GM13976 (cell line): ENCODE data around the gene SLC35G6.

Source experiments
- DNase-seq: peaks from one replicate; pipeline ENCODE4 v3.0.0; 2012; ENCODE audit warnings: low spot score
- in situ Hi-C: fragments of 300-500 bp; cut with MboI; formaldehyde crosslinking; loops from one replicate; pipeline ENCODE4 v1.12.0; 2022; ENCODE audit warnings: low sequenced_read_pairs, mixed read lengths, inconsistent platforms; ENCODE audit not compliant: unreplicated experiment
- TF ChIP-seq, protein P1 (sequence below): IDR thresholded peaks from 2 replicates; pipeline ENCODE4 v1.5.1; 2012; ENCODE audit warnings: borderline replicate concordance, mild to moderate bottlenecking; ENCODE audit not compliant: insufficient read depth; ENCODE audit errors: extremely low read depth, missing control alignments, control extremely low read depth

The SLC35G6 gene

DNA sequence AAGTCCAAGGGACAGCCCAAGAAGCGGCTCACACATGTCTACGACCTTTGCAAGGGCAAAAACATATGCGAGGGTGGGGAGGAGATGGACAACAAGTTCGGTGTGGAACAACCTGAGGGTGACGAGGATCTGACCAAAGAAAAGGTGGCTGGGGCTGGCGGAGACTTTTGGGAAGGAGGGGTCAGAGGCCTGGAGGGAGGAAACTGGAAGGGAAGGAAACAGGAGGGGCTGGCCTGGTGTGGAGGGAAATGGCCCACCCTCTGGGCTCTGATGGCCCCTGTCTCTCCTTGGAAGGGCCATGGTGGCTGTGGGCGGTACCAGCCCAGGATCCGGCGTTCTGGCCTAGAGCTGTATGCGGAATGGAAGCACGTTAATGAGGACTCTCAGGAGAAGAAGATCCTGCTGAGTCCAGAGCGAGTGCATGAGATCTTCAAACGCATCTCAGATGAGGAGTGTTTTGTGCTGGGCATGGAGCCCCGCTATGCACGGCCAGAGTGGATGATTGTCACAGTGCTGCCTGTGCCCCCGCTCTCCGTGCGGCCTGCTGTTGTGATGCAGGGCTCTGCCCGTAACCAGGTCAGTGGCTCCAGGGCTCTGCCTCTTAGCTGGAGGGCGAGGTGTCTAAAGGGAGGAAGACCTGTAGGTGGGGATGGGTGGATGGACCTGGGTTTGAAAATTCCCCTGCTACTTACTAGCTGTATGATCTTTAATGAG, 15.4 kb downstream of the SLC35G6 start:
- no peak for DNase-seq
- TF ChIP-seq, protein P1, sequence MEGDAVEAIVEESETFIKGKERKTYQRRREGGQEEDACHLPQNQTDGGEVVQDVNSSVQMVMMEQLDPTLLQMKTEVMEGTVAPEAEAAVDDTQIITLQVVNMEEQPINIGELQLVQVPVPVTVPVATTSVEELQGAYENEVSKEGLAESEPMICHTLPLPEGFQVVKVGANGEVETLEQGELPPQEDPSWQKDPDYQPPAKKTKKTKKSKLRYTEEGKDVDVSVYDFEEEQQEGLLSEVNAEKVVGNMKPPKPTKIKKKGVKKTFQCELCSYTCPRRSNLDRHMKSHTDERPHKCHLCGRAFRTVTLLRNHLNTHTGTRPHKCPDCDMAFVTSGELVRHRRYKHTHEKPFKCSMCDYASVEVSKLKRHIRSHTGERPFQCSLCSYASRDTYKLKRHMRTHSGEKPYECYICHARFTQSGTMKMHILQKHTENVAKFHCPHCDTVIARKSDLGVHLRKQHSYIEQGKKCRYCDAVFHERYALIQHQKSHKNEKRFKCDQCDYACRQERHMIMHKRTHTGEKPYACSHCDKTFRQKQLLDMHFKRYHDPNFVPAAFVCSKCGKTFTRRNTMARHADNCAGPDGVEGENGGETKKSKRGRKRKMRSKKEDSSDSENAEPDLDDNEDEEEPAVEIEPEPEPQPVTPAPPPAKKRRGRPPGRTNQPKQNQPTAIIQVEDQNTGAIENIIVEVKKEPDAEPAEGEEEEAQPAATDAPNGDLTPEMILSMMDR = no peak

DNA sequence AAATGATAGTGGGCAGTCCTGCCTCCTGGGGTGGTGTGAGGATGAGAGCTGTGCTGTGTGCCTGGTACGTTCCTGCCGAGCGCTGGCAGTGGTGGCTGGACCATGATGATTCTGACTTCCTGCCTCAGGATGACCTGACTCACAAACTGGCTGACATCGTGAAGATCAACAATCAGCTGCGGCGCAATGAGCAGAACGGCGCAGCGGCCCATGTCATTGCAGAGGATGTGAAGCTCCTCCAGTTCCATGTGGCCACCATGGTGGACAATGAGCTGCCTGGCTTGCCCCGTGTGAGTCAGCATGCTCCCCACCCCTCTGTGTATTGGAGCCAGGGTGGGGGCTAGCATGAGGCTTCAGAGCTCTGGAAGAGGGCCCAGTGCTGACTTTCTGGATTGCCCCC, 16.0 kb downstream of the SLC35G6 start:
- in situ Hi-C loops = no loop called here

More for the DNA sequence above, 15.4 kb downstream of the SLC35G6 start:
- in situ Hi-C loops = no loop called here

DNA sequence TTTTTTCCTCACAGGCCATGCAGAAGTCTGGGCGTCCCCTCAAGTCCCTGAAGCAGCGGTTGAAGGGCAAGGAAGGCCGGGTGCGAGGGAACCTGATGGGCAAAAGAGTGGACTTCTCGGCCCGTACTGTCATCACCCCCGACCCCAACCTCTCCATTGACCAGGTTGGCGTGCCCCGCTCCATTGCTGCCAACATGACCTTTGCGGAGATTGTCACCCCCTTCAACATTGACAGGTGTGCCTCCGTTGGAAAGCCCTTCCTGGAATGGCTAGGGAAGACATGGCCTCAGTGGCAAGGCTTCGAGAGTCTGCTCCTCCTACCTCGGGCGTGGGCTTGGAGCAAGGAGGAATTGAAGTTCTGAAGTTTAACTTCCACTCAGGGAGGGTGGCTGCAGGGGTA, 16.4 kb downstream of the SLC35G6 start:
- in situ Hi-C loops = no loop called here
- DNase-seq = no peak
- TF ChIP-seq, protein P1 = no peak

More for the DNA sequence above, 16.0 kb downstream of the SLC35G6 start:
- TF ChIP-seq, protein P1 = no peak
- DNase-seq = no peak

DNA sequence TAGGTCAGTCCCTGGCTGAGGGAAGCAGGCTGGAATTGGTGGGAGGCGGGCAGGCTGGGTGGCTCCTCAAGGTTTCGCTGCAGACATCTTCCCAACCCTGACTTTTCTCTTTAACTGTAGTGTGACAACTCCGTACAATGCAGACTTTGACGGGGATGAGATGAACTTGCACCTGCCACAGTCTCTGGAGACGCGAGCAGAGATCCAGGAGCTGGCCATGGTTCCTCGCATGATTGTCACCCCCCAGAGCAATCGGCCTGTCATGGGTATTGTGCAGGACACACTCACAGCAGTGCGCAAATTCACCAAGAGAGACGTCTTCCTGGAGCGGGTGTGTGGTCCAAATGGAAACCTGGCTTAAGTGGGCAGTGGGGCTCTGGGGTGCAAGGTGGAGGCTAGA, 17.9 kb downstream of the SLC35G6 start:
- in situ Hi-C loops = no loop called here
- TF ChIP-seq, protein P1 = no peak

DNA sequence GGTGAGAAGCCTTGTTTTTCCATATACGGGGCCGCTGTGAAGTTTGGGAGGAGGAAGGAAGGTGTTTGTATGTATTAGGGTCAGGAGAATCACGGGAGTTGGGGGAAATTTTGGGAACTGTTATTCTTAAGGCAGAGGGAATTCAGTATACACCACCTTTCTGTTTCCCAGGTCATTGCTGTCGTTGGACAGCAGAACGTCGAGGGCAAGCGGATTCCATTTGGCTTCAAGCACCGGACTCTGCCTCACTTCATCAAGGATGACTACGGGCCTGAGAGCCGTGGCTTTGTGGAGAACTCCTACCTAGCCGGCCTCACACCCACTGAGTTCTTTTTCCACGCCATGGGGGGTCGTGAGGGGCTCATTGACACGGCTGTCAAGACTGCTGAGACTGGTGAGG, 20.5 kb downstream of the SLC35G6 start:
- DNase-seq = no peak
- in situ Hi-C loops = no loop called here
- TF ChIP-seq, protein P1 = no peak

More for the DNA sequence above, 17.9 kb downstream of the SLC35G6 start:
- no peak for DNase-seq

DNA sequence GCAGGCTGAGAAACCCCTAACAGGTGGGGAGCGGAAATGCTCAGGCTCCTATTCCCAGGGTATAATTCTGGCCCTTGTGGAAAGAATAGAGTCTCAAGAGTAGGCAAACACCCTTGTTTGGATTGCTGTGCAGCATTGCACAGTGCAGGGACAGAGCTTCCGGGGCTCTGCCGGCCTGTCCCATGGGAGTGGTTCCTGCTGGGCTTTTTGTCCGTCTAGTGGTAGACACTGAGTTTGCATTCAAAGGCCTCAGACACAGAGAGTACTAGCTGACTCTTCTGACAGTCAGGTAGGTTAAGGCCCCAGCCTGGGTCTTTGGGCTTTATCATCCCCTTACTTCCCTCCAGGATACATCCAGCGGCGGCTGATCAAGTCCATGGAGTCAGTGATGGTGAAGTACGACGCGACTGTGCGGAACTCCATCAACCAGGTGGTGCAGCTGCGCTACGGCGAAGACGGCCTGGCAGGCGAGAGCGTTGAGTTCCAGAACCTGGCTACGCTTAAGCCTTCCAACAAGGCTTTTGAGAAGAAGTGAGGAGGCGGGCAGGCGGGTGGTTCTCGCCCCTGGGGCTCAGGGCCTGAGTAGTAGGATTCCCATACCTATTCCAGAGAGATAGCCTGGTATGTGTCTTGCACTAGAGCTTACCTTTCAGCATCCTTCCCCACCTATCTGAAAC, 21.1 kb downstream of the SLC35G6 start:
- DNase-seq = no peak
- TF ChIP-seq, protein P1 = no peak
- in situ Hi-C loops = no loop called here
